ENCODE results near the gene AKIRIN2. TPM values are rescaled to one million over a fixed set of nuclear protein-coding genes. Genes with fewer than 3 reads are reported as not detected.

The AKIRIN2 gene
- total RNA-seq, 6 experiments from 2014 or later = 10.6 to 25.3 (median 18.6) TPM

- H3K4me1 ChIP-seq = peaks cover 0 to 10% (median 3%) of the 10 kb centered on the region in 4 donors
- ATAC-seq = no peak
- DNase-seq = no peak
- intact Hi-C loops (cut with DNase I) = no loop called here
- no peak overlapping the region for H3K27ac ChIP-seq
- no peaks in the 10 kb centered on the region for H3K27me3 ChIP-seq
- no peaks in the 10 kb centered on the region for H3K9me3 ChIP-seq
- 51% methylated on average over 4 of the region's 5 CpGs for WGBS (ENCODE audit: insufficient coverage, low coverage, low lambda C conversion rate, missing lambda C conversion rate)
- no peaks in the 10 kb centered on the region for H3K36me3 ChIP-seq
- no peak for TF ChIP-seq POLR2A (IDR thresholded peaks at IDR 0.05)
- no peak for TF ChIP-seq CTCF (IDR thresholded peaks at IDR 0.05)
- H3K4me3 ChIP-seq = no peak overlapping the region
Observed at GRCh38 chr6:87736809-87737540, 34.9 kb upstream of the AKIRIN2 start.

GRCh38 chr6:87731818-87732661 is 30.0 kb upstream of the AKIRIN2 start:
- intact Hi-C loops (cut with DNase I) = no loop called here
- 7% methylated on average over 4 of the region's 4 CpGs for WGBS (ENCODE audit: insufficient coverage, low coverage, low lambda C conversion rate, missing lambda C conversion rate)
- ATAC-seq (peak; percentile 87 to 89 (median 88)), DNase-seq (peak; percentile 81 to 88 (median 86))
- no peak overlapping the region for H3K4me3 ChIP-seq
- H3K4me1 ChIP-seq = peaks cover 0 to 18% (median 5%) of the 10 kb centered on the region in 4 donors
- TF ChIP-seq POLR2A (IDR thresholded peaks at IDR 0.05) (no peak), CTCF (IDR thresholded peaks at IDR 0.05) (no peak)
- H3K27me3 ChIP-seq = no peaks in the 10 kb centered on the region
- H3K27ac ChIP-seq = peak overlapping the region in 2 of 3 donors; percentile 39 to 49
- no peaks in the 10 kb centered on the region for H3K36me3 ChIP-seq
- H3K9me3 ChIP-seq = no peaks in the 10 kb centered on the region

GRCh38 chr6:87731080-87731479 is 29.0 kb upstream of the AKIRIN2 start:
- TF ChIP-seq POLR2A (IDR thresholded peaks at IDR 0.05) = no peak
- Histone ChIP-seq H3K4me1 (peaks cover 0 to 18% (median 5%) of the 10 kb centered on the region in 4 donors), H3K36me3 (no peaks in the 10 kb centered on the region), H3K27me3 (no peaks in the 10 kb centered on the region), H3K9me3 (no peaks in the 10 kb centered on the region), H3K4me3 (no peak overlapping the region), H3K27ac (no peak overlapping the region)
- ATAC-seq (no peak), DNase-seq (no peak)
- intact Hi-C loops (cut with DNase I) = no loop called here

- intact Hi-C loops (cut with DNase I) = no loop called here
- Histone ChIP-seq H3K36me3 (no peaks in the 10 kb centered on the region), H3K4me3 (no peak overlapping the region), H3K4me1 (peaks cover 0 to 18% (median 5%) of the 10 kb centered on the region in 4 donors), H3K27me3 (no peaks in the 10 kb centered on the region), H3K27ac (no peak overlapping the region), H3K9me3 (no peaks in the 10 kb centered on the region)
- ATAC-seq (peak; percentile 46 to 61 (median 48)), DNase-seq (peak; percentile 56 to 72 (median 64))
- no peak for TF ChIP-seq POLR2A (IDR thresholded peaks at IDR 0.05)
- TF ChIP-seq CTCF (IDR thresholded peaks at IDR 0.05) = no peak
- 51% methylated on average over 6 of the region's 6 CpGs for WGBS (ENCODE audit: insufficient coverage, low coverage, low lambda C conversion rate, missing lambda C conversion rate)
Observed at GRCh38 chr6:87729965-87730719, 28.1 kb upstream of the AKIRIN2 start.
